Astrocyte of the cerebellum (primary cell): ENCODE results near the gene ERO1A.
A peak's percentile ranks its signal among the peaks of the same experiment; 100 is the strongest.

ENCODE experiments used
- DNase-seq: peaks from one replicate; pipeline ENCODE4 v3.0.0-alpha.2; 2011; ENCODE audit warnings: low read depth
- H3K4me3 ChIP-seq: 2 replicates; pipeline ENCODE4 v1.5.1; 2011; ENCODE audit warnings: mild to moderate bottlenecking, low read depth, low read length, moderate library complexity
- in situ Hi-C: cut with HindIII; loops from 2 replicates; pipeline ENCODE4 v1.10.0; 2017; ENCODE audit warnings: low sequenced_read_pairs
- TF ChIP-seq, protein P1 (sequence below): IDR thresholded peaks from 2 replicates; pipeline ENCODE4 v1.5.1; 2012; ENCODE audit warnings: low read length, low read depth, moderate library complexity, mild to moderate bottlenecking; ENCODE audit errors: missing control alignments

Gene ERO1A

DNA sequence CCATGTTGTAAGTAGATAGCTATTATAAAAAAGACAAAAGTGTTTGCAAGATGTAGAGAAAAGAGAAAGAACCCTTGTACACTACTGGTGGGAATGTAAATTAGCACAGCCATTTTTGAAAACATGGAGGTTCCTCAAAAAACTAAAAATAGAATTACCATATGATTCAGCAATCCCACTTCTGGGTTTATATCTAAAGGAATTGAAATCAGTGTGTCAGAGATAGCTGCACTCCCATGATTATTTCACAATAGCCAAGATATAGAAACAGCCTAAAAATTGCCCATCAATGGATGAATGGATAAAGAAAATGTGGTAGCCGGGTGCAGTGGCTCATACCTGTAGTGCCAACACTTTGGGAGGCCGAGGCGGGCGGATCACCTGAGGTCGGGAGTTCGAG is 20.8 kb upstream of the ERO1A start:
- DNase-seq: no peak
- TF ChIP-seq, protein P1, sequence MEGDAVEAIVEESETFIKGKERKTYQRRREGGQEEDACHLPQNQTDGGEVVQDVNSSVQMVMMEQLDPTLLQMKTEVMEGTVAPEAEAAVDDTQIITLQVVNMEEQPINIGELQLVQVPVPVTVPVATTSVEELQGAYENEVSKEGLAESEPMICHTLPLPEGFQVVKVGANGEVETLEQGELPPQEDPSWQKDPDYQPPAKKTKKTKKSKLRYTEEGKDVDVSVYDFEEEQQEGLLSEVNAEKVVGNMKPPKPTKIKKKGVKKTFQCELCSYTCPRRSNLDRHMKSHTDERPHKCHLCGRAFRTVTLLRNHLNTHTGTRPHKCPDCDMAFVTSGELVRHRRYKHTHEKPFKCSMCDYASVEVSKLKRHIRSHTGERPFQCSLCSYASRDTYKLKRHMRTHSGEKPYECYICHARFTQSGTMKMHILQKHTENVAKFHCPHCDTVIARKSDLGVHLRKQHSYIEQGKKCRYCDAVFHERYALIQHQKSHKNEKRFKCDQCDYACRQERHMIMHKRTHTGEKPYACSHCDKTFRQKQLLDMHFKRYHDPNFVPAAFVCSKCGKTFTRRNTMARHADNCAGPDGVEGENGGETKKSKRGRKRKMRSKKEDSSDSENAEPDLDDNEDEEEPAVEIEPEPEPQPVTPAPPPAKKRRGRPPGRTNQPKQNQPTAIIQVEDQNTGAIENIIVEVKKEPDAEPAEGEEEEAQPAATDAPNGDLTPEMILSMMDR: no peak
- in situ Hi-C loops: no loop called here
- no peak overlapping the region for H3K4me3 ChIP-seq

DNA sequence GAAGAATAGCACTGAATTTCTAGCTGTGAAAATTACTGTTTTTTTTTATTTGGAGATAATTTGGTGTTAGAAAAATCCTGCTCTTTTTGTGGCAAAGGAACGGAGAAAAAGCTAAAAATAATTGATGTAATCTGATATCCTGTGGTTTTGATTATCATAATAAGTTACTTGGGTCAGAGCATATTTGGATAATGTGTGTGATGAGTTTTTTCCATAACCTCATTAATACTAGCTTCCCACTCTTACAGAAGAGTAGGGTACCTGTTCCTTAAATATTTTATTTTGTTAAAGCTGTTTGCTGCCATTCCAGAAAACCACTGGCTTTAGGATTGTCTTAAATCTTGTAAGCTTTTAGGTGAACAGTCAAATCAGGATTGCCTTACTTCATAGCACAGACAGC is 16.3 kb upstream of the ERO1A start:
- TF ChIP-seq, protein P1: no peak
- in situ Hi-C loops: no loop called here
- no peak overlapping the region for H3K4me3 ChIP-seq
- DNase-seq: no peak

DNA sequence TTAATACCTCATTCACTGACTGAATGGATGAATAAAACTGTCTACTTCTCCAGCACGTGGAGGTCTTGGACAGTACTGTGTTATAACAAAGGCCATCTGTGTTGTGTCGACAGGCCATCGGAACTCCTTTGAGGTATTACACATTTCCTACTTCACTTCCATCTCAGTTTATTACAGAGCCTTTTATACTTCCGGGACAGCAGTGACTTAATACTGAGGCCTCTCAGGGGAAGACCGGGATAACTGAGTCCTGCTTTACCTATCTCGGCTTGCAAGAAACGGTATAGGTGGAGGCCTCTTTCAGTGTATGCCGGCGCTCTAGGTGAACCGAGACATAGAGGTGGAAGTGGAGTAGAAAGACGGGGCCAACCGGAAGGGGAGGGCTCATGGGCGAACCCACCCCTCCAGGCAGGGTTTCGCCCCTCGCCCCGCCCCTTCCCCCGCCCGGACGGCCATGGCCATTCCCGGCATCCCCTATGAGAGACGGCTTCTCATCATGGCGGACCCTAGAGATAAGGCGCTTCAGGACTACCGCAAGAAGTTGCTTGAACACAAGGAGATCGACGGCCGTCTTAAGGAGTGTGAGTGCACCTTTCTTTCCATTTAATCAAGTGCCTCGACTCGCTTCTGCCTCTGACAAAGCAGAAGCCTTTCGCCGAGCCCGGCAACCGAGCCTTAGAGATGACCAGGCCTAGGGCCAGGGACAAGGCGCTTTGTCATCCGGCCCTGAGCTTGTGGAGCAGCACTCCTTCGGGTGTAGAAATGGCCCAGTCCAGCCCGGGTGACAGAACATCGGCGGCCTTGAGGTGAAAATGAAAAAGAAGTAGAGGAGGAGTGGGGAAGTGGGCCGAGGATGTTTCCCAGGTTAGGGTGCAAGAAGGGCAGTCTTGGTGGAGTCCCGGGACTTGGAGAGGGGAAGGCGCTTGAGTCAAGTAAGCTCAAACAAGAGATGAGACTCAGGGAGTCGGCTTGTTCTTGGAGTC is 11.7 kb upstream of the ERO1A start, which contains the start of gene PSMC6:
PSMC6 (plus strand) TSS at position 477 of the 983 bp plus-strand sequence; CDS start at position 497, 20 bp downstream.
- in situ Hi-C loops: no loop called here
- TF ChIP-seq, protein P1: no peak
- DNase-seq: peak; percentile 62
- peak within 1 kb of the TSS; percentile 64 for H3K4me3 ChIP-seq

DNA sequence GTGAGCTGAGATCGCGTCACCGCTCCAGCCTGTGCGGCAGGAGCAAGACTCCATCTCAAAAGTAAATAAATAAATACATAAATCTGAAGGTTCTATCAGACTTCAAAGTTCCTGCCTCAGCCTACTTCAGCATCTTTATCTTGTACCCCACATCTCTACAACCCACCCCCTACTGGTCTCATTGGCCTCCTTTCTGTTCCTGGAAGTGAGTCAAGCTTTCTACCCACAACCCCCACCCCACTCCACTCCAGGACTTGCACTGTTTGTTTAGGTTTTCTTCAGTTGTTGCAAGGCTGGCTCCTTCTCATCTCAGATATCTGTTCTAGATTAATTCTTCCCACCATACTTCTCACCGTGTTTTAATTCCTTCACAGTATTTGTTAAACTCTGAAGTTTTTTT is 10.9 kb upstream of the ERO1A start:
- no peak for DNase-seq
- in situ Hi-C loops: no loop called here
- TF ChIP-seq, protein P1: no peak
- peak overlapping the region; percentile 64 for H3K4me3 ChIP-seq

DNA sequence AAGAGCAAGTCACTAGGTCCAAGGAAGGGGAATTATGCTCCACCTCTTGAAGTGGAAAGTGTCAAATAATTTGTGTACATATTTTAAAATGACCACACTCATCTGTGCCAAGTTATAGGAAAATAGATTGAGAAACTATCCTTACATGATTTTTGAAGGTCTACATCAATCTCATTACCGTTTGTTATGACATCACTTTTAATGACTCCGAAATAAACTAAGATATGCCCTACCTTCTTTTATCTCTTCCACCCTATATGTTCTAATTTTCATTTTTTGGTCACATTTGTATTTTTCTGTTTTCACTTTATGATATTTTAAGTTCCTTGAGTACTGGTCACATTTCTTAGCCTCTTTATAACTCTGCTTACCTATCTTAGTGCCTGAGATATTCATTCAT is 8.3 kb upstream of the ERO1A start:
- TF ChIP-seq, protein P1: no peak
- in situ Hi-C loops: no loop called here
- H3K4me3 ChIP-seq: no peak overlapping the region
- DNase-seq: no peak

GRCh38 chr14:52703225-52703624 is 7.9 kb upstream of the ERO1A start:
- H3K4me3 ChIP-seq: no peak overlapping the region
- peak; percentile 87 for DNase-seq
- in situ Hi-C loops: no loop called here
- TF ChIP-seq, protein P1: no peak
